Thyroid gland (tissue), 4 donors: Measurements from ENCODE around the gene ASXL1.

Source experiments
- POLR2A ChIP-seq, 2 donors: fragments of 450-650 bp; IDR thresholded peaks; one replicate each; pipeline ENCODE4 v1.6.1; 2017; ENCODE audit warnings: antibody characterized with exemption in 2 of 2, mild to moderate bottlenecking in 2 of 2, moderate library complexity in 1 of 2
- TF ChIP-seq, protein P1 (sequence below), 6 experiments: fragments of 200-600 bp in 3 of 6; fragments of 450-650 bp in 3 of 6; sonication (generic) in 3 of 6; IDR thresholded peaks; one replicate each; pipeline ENCODE4 v1.5.1; 2016 to 2019; ENCODE audit warnings: antibody characterized with exemption in 6 of 6, mild to moderate bottlenecking in 2 of 6, inconsistent platforms in 1 of 6, moderate library complexity in 1 of 6

DNA sequence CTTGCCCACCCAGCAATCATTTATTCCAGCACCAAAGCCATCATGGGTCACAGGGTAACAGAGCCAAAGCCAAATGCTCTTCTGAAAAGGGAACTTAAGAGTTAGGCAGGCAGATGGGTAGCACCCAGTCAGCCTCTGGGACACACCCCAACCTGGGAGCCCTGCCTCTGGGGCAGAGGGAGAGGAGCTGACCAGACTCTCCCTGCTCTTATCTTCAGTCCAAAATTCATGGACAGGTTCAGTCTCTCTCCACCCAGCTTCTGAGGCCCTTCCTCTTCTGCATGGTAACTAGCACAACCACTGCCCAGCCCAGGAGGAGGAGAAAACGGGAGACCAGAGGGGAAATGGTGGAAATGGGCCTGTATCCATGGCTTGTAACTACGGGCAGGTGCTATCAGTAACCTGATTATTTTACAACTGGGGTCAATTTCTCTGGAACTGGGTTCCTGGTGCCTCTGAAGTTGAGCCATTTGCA, 121.6 kb downstream of the ASXL1 start:
- TF ChIP-seq, protein P1, sequence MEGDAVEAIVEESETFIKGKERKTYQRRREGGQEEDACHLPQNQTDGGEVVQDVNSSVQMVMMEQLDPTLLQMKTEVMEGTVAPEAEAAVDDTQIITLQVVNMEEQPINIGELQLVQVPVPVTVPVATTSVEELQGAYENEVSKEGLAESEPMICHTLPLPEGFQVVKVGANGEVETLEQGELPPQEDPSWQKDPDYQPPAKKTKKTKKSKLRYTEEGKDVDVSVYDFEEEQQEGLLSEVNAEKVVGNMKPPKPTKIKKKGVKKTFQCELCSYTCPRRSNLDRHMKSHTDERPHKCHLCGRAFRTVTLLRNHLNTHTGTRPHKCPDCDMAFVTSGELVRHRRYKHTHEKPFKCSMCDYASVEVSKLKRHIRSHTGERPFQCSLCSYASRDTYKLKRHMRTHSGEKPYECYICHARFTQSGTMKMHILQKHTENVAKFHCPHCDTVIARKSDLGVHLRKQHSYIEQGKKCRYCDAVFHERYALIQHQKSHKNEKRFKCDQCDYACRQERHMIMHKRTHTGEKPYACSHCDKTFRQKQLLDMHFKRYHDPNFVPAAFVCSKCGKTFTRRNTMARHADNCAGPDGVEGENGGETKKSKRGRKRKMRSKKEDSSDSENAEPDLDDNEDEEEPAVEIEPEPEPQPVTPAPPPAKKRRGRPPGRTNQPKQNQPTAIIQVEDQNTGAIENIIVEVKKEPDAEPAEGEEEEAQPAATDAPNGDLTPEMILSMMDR (IDR thresholded peaks at IDR 0.05): no peak
- no peak for TF ChIP-seq POLR2A (IDR thresholded peaks at IDR 0.05)
